NCI-H1092 (cell line): ENCODE measurements around the gene PUS10.
"Not testable (repeated sequence)": the region's sequence is repeated elsewhere in the genome, so short reads cannot be mapped to it uniquely, and the experiment has no call there.

Source experiments
- DNase-seq: peaks from one replicate; lab custom pipeline; 2025; lab: John Stamatoyannopoulos, UW

The PUS10 gene

GRCh38 chr2:61011678-61012077 is 6.4 kb downstream of the PUS10 start:
- no peak for DNase-seq

DNA sequence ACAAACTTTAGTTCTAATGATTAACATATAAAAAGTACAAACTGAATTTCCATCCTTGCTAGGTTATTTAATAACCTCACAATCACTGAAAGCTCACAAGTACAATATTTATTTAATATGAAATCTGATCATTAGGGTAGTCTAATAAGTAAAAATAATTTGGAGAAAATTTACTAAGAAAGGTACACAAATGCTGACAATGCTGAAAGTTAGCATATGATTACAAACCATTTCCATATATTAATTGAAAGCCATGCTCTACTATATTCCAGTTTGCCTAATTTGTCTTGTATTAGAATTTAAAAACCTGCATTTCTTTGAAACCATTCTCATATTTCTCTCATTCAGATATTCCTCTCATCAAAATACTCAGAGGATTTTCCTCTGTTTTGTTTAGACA is 8.7 kb downstream of the PUS10 start:
- no peak for DNase-seq

DNA sequence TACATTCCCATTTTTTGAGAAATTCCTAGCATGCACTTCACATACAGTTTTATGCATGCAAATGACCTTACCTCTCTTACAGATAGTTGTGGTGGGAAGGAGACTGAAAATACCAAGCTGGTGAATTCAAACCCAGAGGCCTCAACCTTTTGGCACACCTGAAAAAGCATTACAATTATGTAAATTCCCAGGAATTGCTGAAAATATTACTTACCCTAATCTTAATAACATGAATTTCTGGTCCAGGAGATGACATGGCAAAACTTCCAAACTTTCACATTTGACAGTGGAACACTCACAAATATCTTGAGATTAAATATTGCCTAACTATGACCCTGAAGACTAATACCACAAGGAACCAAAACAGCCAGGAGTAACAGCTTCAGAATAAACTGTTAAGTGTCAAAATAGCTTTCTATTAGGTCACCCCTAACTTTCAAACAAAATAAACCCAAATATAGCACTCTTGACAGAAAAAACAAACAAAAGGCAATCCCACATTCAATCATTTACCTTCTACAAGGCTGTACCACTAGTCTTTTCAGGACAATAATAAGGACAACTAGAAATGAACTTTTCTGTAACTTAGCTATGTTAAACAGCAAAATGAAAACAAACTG is 11.5 kb downstream of the PUS10 start:
- no peak for DNase-seq

DNA sequence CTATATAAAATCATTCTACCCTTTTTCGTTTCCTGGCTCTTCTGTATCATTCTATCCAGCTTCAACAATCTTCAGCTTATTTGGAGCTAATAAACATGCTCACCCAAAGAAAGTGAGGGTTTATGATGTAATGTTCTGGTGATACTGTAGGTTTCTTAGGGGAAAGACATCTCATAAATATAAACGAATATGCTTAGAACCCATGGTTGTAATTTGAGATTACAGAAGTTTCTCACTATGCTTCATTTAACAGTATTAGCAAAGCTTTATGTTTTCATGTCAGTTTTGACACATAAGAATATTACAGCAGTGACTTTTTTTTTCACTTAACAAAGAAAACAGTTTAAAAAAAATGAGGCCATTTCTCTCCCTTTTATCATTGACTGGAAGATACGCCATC is 12.3 kb downstream of the PUS10 start:
- no peak for DNase-seq

DNA sequence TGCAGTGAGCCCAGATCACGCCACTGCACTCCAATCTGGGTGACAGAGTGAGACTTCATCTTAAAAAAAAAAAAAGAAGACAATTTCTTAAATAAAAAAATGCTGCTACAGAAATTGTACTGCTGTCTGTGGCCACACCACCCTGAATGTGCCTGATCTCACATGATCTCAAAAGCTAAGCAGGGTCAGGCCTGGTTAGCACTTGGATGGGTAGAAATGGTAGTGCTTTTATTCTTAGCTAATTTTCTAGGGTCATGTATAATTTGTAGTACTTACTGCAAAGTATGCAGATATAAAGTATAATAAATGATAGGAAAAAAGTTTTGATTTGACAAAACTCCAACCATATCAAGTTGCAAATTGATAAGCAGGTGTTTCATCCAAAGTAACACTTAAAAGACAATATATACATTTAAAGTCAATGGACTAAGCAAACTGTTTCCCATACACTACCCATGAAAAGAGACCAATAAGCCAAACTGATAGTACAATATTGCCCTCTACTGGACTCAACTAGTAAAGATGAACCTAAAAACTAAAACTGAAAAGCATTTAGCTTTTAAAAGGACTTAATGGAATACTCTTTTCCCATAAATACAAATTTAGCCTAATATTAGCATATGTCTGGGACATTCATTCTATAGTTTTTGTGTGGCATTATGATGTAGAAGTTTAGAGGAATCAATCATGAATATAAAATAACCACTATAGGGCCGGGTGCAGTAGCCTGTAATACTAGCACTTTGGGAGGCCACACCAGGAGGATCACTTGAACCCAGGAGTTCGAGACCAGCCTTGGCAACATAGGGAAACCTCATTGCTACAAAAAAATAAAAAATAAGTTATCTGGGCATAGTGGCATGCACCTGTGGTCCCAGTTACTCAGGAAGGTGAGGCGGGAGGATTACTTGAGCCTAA is 19.2 kb downstream of the PUS10 start:
- DNase-seq: peak; percentile 12

- no peak for DNase-seq
These were observed 23.9 kb downstream of the PUS10 start for GRCh38 chr2:60994131-60994530.

GRCh38 chr2:60992985-60993392 is 25.1 kb downstream of the PUS10 start:
- no peak for DNase-seq

DNA sequence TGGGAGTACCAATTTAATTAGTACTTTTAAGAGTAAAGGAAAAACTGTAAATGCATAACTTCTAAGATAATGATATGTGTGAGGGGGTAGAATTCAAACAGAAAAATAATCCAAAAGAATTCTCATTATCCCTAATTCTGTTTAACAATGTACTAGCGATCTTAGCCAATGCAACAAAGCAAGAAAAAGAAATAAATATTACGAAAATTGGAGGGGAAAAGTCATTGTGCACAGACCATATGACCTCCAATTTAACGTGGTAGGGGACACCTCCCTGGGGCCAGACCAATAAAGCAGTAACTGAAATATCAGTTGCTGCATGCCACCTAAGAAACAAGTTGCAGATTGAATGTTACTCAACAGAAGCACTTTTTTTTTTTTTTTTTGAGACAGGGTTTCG is 26.4 kb downstream of the PUS10 start:
- no peak for DNase-seq

DNA sequence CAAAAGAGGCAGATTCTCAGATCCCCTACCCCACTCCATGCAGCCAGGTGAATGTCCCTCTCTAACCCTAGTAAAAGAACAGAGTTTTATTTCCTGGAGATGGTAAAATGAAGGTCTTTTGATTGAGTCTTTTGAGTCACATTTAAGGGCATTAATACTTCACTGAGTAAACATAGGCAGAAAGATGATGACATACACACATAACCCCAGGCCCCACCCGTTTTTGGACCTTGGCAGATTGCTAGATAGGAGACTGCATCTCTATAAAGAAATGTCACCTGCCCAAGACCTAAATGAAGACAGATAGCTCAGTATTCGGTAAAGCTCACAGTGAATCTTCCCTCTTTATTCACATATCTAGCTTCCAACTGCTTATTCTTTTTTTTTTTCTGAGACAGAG is 28.8 kb downstream of the PUS10 start:
- no peak for DNase-seq

- not testable (repeated sequence) for DNase-seq
These were observed 30.4 kb downstream of the PUS10 start for GRCh38 chr2:60987656-60988055.

GRCh38 chr2:60987041-60987440 is 31.0 kb downstream of the PUS10 start:
- DNase-seq: no peak

DNA sequence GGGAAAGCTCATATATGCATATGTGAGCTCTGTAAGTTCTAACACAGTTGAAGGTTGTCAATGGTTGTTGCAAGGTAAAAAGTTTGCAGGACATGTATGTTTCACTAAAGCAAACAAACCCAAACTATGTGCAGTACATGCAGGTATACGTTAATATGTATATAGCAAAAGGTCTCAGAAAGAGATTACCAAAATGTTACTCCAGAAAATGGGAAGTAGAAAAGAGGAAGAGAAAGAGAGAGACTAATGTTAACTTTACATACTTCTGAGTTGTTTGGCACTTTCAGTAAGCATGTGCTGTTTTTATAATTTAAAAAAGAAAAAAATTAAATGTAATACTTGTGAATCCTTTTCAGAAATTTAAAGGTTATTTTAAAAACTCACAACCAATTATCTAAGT is 33.3 kb downstream of the PUS10 start:
- DNase-seq: no peak

GRCh38 chr2:60982066-60982465 is 36.0 kb downstream of the PUS10 start:
- not testable (repeated sequence) for DNase-seq

DNA sequence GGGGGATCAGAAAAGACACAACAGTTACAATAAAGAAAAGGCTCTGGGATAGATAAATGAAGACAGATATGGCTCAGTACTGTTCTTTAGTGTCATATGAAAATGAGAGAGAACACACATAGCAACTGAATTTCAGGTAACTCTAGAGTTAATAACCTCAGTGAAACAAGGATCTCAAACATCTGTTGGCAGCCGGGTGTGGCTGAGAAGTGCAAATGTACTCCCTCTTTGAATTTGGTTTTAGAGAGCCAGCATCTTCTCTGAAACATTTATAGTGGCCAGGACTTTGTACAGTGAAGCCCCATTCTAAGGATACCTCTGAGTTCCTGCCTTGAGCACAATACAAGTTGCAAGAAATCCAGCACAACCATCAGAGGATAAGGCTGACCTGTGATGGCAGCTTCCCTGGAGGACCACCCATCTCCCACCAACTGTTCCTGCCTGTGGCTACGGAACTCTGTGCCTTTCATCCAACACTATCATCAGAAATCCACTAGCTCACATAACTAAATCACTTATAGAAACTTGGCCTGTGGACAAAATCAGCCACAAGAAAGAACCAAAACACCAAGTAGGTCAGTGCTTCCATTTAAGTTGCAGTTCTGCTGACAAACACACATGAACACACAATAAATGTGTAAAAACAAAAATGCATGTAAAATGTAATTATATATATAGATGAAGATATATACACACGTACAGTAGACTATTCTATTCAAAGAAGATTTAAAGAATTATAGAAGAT is 37.8 kb downstream of the PUS10 start:
- no peak for DNase-seq

- no peak for DNase-seq
These were observed 38.8 kb downstream of the PUS10 start for GRCh38 chr2:60979231-60979630.

GRCh38 chr2:60977562-60977895 is 40.5 kb downstream of the PUS10 start:
- DNase-seq: no peak

DNA sequence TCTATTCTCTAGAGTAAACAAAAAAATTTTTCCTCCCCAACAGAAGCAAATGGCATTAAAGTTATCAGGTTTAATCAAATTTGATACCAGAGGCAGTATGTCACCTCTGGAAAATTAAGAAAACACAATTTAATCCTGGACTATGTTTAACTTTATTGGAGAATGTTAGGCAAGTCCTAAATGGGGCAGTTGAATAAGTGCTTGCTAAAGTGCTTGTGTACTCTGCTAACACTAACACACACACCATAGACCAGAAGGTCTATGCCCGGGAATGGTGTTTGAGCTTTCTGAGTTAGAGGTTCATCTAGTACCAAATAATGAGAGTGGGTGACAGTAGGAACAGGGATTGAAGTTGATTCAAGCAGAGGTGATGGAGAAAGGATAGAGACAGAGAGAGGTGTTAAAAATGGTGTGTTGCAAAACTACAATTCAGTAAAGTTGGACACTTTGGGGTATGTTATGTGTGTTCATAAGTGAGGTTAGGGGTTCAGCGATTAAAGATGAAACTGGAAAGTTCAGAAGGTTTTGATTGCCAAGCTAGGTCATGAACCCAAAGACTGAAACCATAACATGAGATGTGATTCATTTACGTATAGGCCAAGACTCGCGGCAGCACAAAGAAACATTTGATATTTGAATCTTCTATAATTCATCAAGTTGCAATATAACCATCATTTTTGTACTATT is 41.0 kb downstream of the PUS10 start:
- no peak for DNase-seq

GRCh38 chr2:60976256-60976850 is 41.7 kb downstream of the PUS10 start:
- no peak for DNase-seq

DNA sequence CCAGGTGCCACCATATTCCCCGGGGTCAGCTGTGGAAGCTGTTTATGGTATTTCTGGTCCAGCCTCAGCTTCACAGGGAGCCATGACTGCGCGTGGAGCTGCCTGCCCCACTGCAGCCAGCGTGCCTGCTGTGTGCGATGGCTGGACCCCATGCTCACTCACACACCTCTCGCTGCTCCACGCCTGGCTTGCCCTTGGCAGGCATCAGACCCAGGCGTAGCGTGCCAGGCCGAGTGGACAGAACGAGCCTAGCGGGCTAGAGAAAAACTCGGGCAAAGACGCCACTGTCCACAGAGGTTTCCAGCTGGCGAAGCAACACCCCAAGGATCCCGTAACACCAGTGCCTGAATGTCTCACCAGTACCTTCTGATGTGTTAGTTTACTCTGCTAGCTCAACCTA is 43.4 kb downstream of the PUS10 start:
- no peak for DNase-seq

DNA sequence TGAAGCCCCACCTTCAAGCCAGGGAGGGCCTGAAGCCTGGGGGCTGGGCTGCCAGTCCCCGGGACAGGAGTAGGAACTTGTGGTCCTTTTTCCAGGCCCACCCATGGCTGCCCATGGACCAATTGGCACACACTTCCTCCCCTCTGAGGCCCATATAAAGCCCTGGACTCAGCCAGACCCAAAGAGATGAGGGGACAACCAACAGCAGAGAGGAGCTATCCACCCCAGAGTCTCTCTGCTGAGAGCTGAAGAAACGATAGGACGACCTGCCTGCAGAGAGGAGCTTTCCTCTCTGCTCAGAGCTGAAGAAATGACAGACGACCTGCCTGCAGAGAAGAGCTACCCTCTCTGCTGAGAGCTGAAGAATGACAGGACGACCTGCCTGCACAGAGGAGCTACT is 44.4 kb downstream of the PUS10 start:
- DNase-seq: no peak

DNA sequence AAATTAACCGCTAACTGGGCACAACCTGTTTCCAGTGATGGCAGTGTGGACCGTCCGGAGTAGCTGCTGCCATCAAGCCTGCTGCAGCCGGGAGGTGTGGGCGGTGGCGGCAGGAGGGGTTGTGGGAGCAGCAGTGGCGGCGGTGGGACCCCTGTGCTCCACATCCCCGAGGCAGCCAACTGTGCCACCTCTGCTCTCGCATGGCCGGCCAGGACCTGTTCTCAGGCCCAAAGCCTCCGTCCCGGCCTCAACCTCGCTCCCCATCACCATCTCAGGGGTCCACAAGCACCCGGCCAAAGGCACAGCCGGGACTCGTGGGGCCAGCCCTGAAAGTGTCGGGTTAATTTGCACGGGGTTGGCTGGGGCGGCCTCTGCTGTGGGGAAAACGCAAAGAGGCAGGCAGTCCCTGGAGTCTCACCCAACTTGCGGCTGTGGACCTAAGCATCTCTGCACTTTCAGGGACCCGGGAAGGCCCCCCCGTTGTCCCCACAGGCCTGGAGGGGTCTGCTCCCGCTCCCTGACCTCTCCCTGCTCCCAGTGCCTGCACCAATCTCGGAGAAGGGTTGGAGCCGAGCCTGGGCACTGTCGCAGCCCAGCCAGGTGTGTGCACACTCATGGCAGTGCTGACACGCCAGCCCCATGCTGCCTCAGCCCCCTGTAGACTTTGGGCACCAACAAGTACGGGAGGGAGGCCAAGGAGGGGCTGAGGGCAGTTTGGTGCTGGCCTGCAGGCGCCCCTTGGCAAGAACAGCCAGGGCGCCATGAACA is 45.0 kb downstream of the PUS10 start:
- DNase-seq: no peak
